ENCODE data around the gene ASPSCR1.

- no peak for TF ChIP-seq POLR2A (IDR thresholded peaks at IDR 0.05; ENCODE audit: borderline replicate concordance, extremely low read depth, insufficient read depth, insufficient read length)
- TF ChIP-seq POLR2AphosphoS5 (IDR thresholded peaks at IDR 0.05; ENCODE audit: low read depth, low read length), result no peak
- no peak for TF ChIP-seq CTCF (IDR thresholded peaks at IDR 0.05 in 2 of 3, conservative IDR thresholded peaks at IDR 0.05 in 1 of 3; ENCODE audit: borderline replicate concordance in 1 of 3, insufficient read depth in 1 of 3, low read depth in 2 of 3, low read length in 2 of 3)
- TF ChIP-seq EZH2 (IDR thresholded peaks at IDR 0.05), result no peak
- TF ChIP-seq MAX (IDR thresholded peaks at IDR 0.05), result no peak
- TF ChIP-seq REST (IDR thresholded peaks at IDR 0.05; ENCODE audit: low read depth), result no peak
- no peak for TF ChIP-seq SRF (IDR thresholded peaks at IDR 0.05; ENCODE audit: low read depth)
- no peak for TF ChIP-seq EGR1 (IDR thresholded peaks at IDR 0.05; ENCODE audit: low read depth)
These were observed 21.5 kb upstream of the ASPSCR1 start for GRCh38 chr17:81955756-81956544.

Measured in HCT116 (cell line).